Measurements from ENCODE around the gene SYNE2.

SYNE2 gene

DNA sequence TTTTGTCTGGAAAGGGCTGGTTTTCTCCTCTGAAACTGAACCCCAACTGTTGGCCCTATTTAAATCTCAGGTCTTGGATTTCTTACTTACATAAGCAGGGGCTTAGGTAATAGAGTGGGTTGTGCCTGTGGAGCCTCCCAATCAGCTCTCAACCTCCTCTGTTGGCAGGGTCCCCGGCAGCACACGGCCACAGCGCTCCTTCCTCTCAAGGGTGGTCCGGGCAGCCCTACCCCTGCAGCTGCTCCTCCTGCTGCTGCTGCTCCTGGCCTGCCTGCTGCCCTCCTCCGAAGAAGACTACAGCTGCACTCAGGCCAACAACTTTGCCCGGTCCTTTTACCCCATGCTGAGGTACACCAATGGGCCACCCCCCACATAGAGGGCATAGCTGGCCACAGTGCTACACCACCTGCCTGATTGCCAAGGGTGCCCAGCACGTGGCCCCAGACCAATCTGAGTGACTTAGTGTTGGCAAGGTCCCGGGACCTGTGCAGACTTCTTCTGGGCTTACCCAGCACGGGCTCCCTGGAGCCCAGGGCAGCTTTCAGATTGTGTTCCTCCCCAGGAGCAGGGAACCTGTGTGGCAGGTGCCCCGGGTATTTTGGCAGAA is 372.4 kb downstream of the SYNE2 start:
- DNase-seq, result no peak

DNA sequence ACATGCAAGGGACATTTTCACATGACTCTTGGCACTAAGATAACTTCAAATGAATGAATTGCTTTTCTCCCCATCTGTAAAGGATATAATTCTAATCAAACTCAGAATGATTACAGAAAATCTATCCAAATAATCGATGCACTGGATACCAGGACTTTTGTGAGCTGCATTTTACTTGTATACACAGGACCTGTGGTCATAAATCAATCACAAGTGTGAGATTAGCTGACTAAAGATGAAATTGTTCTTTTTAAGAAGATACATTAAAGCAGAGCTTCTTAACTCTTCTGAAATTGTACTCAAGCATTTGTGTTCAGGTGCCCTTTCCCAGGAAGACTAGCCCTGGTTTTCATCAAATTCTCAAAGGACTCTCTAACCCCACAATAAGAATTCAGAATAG is 375.1 kb downstream of the SYNE2 start:
- no peak for DNase-seq

DNA sequence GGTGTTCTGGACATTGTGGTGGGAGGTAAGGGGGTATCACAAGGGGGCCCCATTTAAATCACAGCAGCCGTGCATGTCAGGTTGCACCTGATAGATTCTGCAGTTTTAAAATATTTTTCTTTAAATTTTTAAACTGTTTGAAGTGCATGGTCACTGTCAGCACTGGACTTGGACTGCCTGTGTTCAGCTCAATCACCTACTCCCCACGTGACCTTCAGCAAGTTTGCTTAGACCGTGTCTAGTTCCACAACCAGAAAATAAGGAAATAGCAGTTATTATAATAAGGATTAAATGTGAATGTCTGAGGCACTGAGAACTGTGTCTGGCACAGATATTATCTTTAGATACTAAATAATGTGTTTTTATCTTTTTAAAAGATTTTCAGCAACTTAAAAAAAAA is 376.7 kb downstream of the SYNE2 start:
- DNase-seq, result no peak

DNA sequence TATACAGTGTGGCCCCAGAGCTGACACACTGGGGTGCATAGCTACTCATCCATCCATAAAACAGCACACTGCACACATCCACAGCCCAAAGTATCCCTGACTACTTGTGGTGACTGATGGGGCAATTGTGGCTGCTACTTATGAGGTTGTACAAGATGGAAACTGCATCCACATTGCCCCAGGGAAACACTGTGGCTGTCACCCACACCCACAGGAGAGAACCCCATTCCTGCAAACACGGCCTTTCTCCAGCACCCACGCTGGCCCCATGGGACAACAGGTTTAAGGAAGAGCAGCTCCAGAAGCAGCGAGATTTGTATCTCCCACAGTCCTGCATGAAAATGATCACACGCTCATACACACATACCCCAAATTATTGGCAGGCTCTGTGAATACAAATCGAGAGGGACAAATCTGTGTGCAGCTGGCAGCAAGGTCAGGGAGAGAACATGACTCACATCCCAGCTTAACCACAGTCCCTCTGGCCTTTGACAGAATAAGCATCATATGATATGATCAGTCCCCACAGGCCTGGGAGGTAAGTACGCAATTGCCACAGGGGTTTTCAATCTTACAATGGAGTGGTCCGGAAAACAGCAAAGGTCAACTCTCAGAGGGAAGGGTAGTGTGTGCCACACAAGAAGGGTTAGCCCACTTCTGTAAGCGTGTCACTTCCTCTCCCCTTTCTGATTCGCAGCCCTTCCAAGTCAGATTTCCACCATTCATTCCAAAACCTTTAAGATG is 379.5 kb downstream of the SYNE2 start:
- peak; percentile 81 for DNase-seq

DNA sequence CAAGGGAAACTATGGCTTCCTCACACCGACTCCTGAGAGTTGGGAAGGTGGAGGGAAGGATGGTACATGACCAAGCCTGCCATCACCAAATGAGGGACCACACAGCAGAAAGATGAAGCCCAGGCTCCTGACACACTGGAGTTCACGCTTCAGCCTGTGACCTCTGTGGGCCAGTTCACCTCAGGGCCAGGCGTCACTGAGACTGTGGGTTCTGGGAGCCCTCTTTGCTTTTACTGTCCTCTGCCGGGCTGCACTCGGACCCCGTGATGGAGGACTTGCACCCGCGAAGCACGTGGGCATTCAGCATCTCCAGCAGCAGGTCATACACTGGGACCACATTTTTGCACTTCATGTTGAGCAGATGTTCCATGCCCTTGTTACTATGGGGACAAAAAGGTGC is 380.1 kb downstream of the SYNE2 start:
- DNase-seq, result no peak

DNA sequence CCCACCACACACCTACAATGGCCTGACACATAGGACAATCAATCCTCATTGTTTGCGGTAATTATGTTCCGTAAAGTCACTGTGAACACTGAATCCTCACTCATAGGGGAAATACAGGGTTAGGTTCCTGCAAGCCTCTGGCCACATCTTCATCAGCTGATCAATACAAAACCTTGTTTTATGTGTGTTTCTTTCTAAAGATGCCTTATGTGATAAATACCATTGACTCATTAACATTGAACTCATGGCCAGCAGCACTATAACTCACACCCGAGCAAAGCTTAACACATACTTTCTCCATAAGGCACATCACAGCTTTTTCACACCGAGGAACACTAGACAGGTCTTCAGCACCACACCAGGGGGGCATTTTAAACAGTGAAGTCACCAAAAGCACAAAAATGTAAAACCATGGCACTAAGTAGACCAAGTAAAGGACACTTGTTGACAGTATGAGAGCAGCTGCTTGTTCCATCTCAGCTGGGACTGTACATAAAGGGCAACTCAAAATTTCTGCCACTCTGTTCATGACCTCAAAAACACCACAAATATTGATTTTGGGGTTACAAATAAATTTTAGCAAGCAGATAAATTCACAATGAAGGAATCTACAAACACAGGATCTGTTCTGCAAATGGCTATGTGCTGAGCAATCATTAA is 380.9 kb downstream of the SYNE2 start:
- no peak for DNase-seq

DNA sequence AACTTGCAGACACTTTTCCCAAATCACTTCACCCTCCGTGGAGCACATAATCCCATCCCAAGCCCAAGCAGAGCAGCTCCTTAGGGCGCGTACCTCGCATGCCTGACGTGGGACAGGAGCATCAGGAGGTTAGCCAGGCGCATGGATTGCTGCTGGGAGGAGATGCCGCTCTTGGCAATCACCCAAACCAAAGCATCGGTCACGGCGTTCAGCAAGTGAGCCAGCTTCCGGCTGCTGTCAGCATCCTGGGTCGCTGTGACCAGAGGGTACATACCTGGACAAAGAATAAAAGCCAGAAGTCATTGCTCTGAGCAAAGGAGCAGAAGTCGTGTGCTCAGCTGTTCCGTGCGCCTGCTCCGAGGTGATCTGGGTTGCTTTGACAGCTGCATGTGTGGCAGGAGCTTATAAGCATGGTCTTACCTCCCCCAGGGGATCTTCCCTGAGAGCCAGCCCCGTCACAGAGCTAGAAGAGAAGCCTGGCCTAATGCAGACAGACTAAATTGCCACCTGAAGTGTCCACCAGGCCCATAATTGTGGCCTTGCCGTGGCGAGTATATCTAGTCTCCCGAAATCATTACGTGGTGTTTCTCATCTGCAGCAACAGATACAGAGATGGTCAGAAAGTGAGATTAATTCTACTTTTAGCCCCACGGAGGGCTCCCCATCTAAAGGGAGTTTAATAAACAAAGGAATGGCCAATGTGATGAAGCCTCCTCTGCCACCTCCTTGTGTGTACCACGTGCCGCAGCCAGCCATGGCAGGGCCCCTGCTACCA is 382.3 kb downstream of the SYNE2 start:
- DNase-seq, result no peak

DNA sequence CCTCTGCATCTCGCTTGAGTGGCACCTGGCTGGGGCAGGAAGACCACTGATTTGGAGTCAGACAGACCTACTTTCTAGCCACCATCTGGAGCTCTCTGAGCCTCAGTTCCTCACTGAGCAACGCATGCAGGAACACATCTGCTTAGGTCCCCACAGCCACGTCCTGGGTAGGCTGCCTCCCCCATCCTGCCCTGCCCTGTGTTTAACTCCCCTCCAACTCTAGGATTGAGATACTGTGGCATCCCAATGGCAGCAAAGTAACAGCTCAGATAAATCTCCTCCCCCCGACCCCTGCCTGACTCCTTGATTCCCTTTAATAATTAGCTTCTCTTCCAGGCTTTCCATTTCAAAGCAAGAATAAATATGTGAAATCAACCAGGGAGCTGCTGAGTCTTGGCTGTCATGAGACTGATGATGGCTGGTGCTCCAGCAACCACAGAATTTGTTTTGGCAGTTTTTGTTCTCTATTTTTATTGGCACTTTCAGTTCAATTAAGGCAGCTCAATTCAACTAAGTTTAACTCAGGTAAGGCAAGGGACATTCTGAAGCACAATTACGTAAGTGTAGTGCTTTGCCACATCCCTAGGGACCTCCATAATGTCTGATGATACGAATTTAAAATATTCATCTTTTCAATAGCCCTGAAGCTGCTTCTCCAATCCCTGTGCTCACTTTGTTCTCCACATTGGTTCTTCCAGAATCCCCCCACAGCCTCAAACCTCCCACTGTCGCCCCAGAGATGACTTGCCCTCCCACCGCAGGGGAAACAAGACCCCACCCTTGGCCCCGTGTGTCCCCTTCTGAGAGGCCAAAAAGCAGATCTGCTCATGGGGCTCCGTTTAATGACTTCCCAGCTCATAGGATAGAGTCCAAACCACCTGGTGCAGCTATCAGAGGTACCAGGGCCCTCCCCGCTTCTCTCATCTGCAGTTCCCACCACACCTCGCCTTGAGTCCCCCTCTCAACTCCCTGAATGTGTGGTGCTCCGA is 383.1 kb downstream of the SYNE2 start:
- DNase-seq, result no peak

DNA sequence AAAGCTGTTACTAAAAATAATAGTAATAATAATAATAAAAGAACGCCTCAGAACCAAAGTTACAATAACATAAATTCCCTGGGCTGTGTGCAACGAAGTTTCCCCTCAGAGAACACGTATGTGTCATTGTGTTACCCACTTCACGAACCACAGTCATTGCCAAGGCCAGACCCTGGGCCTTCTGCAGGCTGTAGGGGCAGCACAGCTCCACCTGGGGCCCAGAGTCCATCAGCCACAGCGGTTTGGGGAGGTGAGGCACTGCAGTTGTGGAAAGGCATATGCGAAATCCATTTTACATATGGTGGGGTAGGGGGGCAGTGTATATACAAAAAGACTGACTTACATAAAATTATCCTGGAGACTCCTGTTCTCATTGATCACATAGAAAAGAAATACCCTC is 385.2 kb downstream of the SYNE2 start:
- DNase-seq, result no peak

DNA sequence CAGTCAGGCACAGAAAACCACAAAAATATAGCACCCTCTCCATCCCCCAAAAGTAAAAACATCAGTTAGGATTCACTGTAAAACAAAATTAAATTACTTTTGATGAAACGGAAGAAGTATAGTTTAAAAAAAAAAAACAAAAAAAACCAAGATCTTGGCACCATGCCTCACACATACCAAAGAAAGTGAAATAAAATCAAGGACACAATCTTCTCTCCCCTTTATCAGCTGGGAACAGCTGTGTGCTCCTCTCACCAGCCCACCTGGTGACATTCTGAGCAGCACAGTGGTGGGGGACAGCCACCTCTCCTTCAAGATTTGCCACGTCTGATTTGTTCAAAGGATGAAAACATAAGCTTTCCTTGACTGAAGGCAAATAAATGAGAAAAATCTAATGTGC is 385.8 kb downstream of the SYNE2 start:
- no peak for DNase-seq

DNA sequence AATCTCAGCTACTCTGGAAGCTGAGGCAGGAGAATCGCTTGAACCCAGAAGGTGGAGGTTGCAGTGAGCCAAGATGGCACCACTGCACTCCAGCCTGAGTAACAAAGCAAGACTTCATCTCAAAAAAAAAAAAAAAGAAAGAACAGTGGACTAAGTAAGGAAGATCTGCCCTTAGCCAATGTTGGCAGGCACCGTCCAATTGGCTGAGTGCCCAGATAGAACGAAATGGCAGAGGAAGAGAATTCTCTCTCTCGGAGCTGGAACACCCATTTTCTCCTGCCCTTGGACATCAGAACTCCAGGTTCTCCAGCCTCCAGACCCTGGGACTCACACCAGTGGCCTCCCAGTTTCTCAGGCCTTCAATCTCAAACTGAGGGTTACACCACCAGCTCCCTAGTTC is 391.5 kb downstream of the SYNE2 start:
- no peak for DNase-seq

DNA sequence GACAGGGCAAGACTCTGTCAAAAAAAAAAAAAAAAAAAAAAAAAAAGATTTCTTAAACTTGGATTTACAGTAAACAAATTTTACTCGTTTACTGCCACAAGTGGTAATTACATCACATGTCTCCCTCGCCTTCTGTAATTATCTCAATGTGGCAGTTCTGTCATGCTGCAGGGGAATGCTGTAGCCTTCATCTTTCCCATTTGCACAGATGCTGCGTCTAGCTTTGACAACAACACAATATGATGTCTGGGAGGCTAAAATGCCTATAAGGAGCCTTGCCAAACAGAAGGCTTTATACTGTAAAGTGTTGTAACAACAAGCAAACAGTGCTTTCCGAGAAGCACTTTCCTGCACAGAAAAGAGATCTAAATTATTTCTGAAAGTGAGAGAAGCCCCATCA is 392.7 kb downstream of the SYNE2 start:
- DNase-seq, result no peak

DNA sequence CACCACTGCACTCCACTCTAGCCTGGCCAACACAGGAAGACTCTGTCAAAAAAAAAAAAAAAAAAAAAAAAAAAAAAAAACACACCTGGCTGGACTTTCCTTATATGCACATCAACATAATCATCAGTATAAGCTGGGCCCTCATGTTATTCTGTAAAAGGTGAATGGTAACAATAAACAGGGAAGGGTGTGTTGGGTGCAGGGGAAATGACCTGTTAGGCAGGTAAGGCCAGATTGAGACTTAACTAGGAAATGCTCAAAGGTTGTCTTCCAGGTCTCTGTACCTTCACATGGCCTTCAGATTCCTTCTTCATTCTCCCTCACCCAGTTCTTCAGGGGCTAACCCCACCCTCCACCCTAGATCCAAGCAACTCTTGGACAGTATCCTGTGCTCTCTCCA is 393.9 kb downstream of the SYNE2 start:
- DNase-seq, result no peak

DNA sequence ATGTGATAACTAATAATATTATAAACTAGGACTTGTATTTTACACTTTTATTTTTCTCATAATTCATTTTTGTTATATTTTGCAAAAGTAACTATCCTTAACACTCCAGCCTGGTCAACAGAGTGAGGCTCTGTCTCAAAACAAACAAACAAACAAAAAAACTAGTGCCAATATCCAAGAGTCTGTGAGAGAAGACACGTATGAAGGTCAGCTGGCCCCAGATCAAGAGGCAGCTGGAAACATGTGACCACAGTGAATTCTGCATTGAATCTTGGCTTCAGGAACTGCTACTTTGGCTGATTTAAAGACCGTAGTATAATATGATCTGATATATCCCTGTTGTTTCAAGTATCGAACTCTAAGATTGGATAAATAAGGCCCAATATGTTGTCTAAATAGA is 394.4 kb downstream of the SYNE2 start:
- no peak for DNase-seq

DNA sequence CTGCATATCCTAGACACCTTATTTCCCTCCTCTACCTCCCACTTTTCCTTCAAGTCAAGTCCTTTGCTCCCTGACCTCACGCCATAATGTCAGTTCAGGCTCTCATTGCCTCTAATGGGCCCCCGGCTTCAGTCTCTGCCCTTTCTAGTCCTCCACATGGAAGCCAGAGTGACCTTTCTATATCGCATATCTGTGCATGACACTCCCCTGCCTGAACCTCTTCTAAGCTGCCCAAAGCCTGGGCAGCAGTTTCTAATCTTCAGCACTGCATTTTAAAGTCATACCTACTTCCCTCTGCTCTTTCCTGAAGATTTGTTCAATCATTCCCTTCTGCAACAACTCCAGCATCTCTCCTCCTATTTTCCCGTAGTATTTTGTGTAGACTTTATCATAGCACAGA is 395.9 kb downstream of the SYNE2 start:
- DNase-seq, result no peak

DNA sequence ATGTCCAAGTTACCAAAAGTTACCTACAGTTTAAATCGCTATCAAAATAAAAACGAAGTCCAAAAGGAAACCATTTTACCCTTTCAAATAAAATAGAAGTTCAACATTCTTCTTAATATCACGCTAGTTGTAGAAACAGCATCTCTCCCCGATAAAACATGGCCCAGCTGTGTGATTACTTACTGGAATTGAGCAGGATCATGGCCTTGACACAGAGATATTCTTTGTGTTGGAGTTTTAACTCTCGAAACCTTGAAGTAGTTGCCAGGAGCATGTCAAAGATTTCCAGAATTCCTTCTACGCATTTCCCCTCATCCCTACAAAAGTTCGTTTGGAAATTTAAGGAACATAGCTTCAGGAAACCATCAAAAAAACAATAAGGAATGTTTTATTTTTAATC is 396.6 kb downstream of the SYNE2 start:
- DNase-seq, result no peak

DNA sequence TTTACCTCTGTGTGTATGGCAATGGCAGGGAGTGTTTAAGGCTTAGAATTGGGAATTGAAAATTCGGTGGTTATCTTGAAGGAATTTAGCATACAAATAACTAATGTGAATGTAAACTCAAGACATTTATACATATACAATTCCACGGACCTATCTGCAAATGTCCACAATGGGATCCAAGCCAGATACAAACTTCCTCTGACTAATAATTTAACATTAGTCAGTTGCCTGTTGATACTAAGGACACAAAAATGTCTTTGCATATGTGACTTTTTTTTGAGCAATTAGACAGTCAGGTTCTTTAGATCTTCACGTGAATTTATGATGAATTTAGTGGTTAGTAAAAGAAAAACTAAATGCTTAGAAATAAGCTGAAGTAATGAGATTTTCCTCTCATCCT is 400.9 kb downstream of the SYNE2 start:
- DNase-seq, result no peak

DNA sequence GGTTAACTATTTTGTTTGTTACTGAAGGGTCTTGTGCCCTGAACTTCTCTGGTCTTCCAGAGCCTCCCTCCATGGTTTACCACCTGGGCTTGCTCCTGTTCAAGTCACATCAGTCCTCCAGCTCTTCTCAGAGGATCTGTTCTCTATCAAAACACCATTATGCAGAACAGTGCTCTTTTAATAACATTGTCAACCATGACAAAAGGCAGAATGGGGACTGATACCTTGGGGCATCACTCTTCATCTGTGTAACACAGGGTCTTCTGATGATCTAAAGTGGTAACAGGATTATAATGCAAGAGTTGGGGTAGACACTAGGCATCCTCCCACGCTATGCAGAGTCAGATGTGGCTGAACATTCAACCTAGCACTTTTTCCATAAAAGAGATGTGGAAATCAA is 403.0 kb downstream of the SYNE2 start:
- no peak for DNase-seq

DNA sequence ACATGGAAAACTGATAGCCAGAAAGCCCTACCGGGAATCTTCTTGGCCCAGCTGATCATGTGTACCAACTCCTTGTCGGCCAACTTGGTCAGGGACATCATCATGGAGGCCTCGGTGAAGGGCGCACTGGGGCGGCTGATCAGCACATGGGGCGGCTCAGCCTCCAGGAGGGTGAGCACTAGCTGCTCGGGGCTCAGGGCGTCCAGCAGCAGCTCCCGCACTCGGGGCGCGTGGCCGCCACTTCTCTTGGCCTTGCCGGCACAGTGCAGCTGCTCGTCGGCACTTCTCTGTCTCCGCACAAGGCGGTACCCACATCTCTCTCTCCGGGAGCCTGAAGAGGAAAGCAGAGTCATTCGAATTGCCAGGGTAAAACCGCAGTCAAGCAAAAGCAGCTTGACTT is 407.6 kb downstream of the SYNE2 start:
- DNase-seq, result no peak

DNA sequence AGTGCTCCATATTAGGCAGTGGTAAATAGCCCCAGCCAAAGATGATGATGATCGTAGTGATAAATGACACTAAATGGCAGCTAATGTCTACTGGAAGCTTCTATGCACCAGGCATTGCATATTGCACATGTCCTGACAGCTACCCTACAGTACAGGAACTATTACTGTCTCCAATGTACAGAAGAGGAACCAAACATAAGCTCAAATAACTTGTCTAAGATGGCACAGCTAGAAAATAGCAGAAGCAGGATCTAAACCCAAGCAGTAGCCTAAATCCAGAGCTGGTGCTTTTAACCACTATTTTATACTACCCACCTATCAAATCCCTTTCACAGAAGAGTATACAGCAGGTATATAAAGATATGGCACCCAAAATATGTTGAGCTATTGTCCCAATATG is 412.4 kb downstream of the SYNE2 start:
- DNase-seq, result no peak

DNA sequence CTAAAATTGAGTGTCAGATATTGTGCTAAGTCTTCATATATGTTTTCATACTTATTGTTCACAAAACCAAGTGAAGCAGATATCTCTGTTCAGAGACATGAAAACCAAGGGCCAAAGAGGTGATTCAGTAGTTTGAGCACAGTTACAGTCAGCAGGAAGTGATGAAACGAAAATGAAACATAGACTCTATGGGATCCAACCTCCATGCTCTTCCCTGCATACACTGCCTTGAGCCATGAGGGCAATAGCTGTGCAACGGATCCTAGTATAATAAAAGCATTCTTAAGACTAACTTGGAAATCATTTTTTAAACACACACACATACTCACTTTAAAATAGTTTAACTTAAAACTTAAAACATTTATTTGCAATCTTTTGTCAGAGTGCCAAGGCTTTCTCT is 413.4 kb downstream of the SYNE2 start:
- peak; percentile 25 for DNase-seq

DNA sequence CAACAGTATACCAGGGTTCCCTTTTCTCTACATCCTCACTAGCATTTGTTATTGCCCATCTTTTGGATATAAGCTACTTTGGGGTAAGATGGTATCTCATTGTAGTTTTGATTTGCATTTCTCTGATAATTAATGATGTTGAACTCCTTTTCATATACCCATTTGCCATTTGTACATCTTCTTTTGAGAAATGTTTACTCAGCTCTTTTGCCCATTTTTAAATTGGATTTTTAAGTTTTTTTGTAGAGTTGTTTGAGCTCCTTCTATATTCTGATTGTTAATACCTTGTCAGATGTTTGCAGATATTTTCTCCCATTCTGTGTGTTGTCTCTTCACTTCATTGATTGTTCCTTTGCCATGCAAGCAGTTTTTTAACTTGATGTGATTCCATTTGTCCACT is 419.2 kb downstream of the SYNE2 start:
- DNase-seq, result no peak

Data from activated CD4-positive, alpha-beta T cell treated with anti-CD3 and anti-CD28 coated beads, Interleukin-2, Interleukin-6, amounts not matched to agents 100 ng/mL and 50 ng/mL, durations not matched to agents 16 hours and 8 hours (primary cell).